ENCODE measurements around the gene CAPN1.
A peak's percentile ranks its signal among the peaks of the same experiment; 100 is the strongest.
"Not testable (repeated sequence)": the region's sequence is repeated elsewhere in the genome, so short reads cannot be mapped to it uniquely, and the experiment has no call there.

Gene CAPN1

DNA sequence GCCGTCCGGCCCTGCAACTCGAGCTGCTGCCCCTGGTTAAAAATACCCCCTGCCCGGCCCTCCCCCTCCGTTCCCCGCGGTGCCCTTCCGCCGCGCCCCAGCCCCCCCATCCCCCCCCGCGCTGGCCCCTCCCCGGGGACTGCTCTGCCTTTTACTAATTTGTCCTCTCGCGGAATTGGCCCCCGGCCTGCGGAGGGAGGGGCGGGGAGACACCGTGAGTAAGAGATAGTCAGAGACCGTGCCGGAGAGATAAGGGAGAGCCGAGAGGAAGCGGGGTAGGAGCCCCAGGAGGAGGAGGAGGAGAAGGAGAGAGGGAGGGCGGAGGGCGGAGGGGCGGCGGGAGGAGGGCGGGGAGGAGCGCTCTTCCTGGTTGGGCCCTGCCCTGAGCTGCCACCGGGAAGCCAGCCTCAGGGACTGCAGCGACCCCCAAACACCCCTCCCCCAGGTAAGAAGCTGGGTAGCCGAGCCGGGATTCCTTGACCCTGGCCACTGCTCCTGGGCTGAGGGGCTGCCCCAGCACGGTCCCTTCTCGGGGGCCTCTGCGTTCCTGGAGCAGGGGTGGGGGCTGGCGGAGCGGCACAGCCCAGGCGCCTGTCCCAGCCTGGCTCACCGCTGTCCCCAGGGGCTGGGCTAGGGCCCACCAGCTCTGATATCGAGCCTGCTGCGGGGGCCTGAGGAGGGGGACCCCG, at the start of gene CAPN1:
CAPN1 (plus strand) TSS at position 360 of the 689 bp plus-strand sequence. CDS start 774 bp downstream, outside the sequence.
- DNase-seq: no peak

DNA sequence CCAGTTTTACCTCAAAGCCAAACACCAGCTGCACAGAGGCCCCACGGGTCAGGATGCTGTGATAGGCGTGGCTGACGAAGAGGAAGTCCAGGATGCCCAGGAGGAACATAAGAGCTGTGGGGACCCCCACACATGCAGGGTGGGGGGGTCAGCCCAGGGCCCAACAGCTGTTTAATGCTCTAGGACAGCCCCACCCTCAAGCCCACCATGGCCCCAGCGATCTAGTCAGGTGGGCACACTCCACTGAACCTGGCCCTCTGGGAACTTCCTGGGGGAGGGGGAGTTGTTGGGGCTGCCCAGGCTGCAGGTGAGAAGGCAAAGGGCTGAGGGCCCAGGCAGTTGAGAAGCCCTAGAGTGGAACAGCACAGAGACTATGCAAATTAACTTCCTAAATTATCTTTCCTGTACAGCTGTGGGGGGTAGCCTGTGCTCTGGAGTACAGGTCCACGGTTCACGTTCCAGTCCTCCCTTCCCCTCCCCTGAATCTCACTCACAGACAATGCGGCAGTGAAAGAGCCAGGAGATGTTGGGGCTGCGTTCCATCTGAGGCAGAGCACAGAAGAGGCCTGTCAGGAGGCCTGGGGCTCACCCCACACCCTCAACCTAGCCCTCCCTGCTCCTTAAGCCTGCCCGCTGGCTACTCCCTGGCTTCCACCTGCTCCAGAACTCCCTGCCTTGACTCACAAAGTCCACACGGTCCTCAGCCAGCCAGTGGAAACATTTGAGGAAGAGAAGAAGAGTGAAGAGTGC, 49.3 kb upstream of the CAPN1 start:
- no peak for DNase-seq

DNA sequence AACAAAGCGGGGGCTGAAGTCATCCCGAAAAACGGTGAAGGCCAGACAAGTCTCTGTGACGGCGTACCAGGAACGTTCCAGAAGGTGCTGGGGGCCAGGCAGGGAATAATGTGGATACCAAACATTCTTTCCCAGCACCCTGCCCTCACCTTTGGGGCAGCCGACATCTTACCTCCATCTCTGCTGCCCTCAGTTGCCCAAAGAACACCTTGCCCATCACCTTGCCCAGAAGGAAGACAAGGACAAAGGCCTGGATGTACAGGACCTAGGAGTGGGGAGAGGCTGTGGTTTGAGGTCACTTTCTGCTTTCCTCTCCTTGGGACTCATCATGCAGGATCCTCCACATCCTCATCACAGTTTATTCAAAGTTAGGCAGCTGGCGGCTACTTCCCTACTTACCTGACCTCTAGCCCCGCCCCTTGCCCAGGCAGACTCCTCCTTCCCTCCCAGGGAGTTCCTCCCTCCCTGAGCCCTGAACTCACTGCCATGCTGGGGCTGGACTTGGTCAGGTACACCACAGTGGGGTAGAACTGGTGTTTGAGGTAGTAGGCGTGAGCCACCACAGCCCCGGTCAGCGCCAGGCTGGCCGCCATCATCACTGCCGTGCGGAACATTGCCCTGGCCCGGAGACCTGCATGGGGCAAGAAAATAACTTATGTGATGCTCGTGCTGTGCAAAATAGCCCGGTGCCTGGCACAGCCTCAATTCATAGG, 48.6 kb upstream of the CAPN1 start:
- DNase-seq: no peak

DNA sequence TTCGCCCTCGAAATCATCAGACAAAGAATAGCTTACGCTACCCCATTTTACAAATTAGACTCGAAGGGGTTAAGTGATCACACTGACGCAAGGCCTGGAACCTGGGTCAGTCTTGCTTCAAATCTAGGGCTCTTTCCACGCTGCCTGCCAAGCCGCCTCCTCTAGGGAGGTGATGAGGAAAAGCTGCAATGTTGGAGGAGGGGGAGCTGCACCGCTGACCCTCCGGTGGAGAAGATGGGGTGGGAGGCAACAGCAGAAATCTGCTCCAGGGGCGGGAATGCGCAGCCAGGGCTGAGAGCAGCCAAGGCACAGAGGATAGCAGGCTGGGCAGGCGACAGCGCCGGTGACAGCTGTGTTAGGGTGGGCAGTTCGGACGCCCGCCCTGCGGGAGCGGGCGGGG, 48.0 kb upstream of the CAPN1 start:
- DNase-seq: no peak

DNA sequence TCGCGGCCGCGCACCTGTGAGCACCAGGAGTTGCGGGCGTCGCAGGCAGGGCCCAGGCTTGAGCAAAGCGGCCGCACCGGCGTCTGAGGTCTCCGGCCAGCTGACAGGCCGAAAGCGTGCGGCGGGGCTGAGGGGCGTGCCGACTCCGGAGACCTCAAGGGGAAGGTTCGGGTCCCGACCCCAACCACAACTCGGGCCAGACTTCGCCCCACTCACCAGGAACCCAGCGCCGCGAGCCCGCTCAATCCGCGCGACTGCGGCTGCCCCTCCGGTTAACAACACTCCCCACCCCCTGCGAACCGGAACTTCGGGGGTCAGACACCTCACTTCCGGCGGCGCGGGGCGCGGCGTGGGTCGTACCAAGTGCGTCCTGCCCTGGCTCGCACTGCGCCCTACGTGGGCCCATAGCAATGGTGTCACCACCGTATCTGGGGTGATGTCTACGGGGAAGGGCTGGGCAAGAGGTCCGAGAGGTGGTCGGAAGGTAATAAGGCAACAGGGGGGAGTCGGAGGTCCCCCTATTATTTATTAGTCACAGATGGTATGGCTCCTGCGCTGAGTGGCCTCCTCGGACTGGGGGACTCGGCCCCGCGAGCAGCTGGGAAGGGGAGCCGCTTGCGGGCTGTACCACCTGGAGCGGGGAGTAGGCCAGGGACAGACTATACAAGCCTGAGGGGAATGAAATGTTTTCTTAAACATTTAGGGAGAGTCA, 47.3 kb upstream of the CAPN1 start, which contains the start of gene SYVN1:
SYVN1 (minus strand) TSS at position 280 of the 712 bp plus-strand sequence. CDS start 918 bp downstream, outside the sequence.
- no peak for DNase-seq

DNA sequence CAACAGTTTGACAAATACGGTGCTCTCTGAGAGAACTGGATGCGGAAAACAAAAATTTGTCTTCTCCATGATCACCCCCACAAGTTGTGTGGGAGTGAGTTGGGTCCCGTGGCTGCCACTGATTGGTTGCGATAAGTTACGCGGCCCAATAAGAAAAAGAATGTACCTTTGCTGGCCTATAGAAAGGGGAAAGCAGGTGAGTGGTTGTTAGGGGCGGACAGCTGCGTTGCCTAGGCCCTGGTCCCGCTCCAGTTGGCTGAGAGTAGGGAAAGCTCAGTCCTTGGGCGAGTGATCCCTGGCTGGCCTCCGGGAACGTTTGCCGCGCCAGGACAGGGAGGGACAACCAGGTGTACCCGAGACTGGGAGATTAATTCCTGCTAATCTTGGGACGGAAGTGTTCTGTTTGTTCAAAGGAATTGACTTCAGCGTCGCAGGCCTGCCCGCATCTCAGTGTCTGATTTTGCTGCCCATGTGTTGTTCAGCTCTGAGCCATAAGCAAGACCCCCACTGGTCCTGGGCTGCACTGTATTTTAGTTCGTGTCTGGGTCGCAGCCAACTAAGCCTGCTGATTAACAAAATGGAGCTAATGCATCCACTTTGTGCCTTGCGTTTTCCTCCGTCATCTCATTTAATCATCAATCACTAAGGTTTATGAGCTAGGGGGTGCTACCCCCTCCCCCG, 46.6 kb upstream of the CAPN1 start:
- DNase-seq: peak; percentile 96

DNA sequence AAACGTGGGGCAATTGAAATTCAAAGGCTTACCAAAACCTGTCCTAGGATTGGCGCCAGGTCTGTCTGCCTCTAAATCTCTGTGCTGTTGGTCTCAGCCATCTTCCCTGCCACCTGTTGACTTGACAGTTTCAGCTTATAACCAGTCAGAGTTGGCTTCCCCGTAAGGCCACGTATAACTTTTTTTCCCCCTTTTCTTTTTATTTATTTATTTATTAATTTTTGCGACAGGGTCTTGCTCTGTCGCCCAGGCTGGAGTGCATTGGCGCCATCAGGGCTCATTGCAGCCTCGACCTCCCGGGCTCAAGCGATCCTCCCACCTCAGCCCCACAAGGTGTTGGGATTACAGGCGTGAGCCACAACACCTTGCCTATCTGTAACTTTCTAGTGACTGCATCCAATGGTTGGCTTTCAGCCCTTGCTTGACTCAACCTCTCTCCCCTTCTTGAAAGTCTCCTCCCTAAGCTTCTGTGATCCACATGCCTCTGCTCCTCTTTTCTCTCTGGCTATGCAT, 46.0 kb upstream of the CAPN1 start:
- DNase-seq: no peak

DNA sequence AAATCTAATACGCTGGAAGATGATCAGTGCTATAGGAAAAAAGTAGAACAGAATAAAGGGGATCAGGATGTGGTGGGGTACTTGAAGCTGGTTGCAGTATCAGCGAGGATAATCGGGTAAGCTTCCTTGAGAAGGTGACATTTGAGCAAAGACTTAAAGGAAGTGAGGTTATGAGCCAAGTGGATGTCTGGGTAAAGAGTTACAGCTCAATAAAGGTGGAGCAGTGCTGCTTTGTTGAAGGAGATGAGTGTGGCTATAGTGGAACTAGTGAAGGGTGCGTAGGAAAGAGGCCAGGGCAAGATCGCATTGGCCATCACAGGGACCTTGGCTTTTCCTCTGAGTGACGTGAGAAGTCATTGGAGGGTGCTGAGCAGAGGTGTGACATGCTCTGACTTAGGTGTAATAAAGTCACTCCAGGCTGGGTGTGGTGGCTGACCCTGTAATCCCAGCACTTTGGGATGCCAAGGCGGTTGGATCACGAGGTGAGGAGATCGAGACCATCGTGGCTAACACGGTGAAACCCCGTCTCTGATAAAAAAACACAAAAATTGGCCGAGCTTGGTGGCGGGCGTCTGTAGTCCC, 45.1 kb upstream of the CAPN1 start:
- no peak for DNase-seq

DNA sequence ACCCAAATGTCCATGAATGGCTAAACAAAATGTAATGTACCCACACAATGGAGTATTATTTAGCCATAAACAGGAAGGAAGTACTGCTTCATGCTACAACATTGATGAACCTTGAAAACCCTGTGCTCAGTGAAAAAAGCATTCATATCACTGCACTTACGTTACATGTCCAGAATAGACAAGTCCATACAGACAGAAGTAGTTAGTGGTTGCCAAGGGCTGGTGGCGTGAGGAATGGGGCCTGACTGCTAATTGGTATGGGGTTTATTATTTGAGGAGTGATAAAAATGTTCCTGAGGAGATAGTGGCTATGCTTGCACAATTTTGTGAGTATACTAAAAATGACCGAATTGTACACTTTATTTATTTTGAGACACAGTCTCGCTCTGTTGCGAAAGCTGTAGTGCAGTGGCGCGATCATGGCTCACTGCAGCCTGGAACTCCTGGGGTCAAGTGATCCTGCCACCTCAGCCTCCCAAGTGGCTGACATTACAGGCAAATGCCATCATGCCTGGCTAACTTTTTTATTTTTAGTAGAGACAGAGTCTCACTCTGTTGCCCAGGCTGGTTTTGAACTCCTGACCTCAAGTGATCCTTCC, 39.7 kb upstream of the CAPN1 start:
- DNase-seq: no peak

DNA sequence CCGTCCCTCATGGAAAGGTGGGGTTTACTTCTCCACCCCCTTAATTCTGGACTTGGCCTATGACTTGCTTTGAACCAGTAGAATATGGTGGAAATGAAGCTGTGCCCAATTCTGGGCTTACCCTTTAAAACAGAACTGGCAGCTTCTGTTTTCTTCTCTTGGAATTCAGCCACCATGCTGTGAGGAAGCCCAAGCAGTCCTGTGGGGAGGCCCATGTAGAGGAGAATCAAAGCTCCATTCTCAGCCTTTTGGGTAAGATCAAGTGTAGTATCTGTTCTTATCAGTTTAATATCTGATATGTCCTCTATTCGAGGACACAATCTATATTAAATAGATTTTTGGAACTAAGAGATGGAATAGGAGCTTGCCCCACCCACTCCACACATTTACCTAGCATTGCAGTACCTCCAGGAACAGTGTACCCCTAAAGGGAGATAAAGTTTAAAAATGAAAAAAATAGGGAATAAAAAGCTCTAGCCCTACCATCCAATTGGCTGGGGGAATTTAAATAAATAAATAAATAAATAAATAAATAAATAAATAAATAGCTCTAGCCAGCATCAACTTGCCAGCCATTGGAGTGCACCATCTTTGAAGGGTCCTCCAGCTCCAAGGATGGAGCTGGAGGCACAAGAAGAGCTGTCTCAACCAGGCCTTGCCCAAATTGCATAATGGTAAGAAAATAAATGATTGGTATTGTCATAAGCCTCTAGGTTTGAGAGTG, 34.2 kb upstream of the CAPN1 start:
- no peak for DNase-seq

DNA sequence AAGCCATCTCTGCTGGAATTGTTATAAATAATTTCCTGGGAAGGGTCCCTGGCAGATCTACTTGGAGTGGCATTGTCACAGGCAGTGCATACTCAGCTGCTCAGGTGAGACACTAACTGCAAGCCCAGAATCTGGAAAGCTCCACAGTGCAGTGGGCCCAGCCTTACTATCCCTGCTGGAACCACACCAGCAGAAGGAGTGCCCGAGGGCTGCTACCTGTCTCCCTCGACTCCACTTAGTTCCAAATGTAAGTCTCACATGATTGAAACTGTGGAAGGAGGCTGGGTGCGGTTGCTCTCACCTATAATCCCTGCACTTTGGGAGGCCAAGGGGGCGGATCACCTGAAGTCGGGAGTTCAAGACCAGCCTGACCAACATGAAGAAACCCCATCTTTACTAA, 33.1 kb upstream of the CAPN1 start:
- DNase-seq: no peak

DNA sequence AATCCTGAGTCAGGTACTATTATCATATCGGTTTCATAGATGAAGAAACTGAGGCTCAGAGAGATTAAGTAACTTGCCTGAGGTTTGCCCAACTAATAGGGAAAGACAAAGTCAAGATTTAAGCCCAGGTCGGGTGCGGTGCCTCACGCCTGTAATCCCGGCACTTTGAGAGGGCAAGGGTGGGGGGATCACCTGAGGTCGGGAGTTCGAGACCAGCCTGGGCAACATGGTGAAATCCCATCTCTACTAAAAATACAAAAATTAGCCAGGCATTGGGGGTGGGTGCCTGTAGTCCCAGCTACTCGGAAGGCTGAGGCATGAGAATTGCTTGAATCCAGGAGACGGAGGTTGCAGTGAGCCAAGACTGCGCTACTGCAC, 31.6 kb upstream of the CAPN1 start:
- not testable (repeated sequence) for DNase-seq

DNA sequence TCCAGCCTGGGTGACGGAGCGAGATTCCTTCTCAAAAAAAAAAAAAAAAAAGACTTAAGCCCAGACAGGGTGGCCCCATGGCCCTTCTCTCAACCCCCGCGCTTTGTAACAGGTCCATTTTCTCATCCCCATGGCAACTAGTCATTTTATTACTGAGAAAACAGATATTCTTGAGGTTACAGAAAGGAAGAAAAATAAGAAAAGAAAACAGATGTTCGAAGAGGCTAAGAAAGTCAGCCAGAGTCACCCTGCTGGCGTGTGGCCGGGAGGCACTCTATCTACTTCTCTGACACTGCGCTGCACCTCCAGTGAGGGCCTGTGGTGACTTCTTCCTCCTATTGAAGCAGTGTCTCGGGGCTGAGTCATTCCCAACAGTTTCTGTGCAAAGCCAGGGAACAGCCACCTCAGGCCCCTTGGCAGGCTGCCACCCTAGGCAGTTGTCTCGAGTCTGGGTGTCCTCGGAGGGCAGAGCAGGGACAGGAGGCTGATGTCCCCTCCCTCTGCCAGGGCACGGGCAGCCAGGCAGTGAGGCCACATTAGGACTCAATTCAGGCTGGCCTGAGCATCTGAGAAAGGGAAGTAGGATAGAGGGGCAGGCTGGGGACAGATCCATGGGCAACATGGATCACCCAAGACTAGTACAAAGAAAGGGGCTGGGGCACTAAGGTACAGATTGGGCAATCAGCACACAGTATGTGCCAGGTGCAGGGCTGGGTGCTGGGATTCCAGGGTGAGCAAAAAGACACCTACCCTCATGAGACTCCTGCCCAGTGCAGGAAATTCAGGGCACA, 31.0 kb upstream of the CAPN1 start:
- no peak for DNase-seq

DNA sequence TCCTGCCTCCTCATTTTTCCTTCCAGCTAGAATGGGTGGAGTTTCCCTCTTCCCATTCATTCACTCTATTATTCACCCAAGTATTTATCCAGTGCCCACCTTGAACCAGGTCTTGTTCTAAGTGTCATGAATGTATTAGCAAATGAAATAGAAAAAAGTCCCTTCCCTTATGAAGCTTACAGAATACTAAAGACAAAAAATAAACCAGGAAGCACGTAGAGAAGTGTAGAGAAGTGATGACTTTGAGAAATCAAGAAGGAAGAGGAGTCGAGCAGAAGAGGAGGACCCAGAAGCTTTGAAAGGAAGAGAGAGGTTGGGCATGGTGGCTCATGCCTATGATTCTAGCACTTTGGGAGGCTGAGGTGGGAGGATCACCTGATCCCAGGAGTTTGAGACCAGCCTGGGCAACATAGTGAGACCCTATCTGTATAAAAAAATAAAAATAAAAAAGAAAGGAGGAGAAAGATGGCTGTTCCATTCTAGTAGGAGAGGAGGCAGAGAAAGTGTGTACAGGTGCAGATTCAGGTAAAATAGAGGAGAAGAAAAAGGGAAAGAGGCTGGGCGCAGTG, 30.3 kb upstream of the CAPN1 start:
- DNase-seq: no peak

DNA sequence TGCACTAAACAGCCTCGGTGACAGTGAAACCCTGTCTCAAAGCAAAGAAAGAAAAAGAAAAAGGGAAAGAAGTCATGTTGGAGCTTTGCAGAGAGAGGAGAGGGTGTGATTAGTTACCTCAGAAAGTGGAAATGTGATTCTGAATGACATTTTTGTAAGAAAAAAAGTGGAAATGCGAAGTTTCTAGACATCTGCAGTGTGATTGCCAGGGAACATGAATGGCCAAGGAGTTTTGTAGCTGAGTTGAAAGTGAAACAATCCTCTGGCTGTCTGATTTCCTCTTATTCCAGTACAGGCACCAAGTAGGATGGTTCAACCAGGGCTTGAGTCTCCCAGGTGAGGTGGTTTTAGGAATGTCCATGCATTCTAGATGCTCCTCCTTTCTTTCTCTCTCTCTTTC, 29.6 kb upstream of the CAPN1 start:
- DNase-seq: no peak

DNA sequence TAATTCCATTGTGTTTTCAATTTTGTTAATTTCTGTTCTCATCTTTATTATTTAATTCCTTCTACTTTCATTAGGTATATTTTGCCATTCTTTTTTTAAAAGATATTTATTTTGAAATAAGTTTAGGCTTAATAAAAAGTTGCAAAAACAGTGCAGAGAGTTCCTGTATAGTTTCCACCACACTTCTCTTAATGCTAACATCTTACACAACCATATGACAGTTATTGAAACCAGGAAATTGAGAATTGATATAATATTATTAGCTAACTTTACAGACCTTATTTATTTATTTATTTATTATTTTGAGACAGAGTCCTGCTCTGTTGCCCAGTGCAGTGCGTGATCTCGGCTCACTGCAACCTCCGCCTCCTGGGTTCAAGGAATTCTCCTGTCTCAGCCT, 25.5 kb upstream of the CAPN1 start:
- no peak for DNase-seq

DNA sequence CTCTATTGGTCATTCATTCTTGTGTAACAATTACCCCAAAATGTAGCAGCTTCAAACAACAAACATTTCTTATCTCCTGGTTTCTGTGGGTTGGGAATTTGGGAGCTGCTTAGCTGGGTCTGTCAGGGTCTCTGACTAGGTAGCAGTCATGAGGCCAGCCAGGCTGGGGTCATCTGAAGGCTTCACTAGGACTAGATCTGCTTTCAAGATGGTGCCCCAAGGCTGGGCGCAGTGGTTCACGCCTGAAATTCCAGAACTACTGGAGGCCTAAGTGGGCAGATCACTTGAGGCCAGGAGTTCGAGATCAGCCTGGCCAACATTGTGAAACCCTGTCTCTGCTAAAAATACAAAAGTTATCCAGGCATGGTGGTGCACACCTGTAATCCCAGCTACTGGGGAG, 24.8 kb upstream of the CAPN1 start:
- DNase-seq: no peak

DNA sequence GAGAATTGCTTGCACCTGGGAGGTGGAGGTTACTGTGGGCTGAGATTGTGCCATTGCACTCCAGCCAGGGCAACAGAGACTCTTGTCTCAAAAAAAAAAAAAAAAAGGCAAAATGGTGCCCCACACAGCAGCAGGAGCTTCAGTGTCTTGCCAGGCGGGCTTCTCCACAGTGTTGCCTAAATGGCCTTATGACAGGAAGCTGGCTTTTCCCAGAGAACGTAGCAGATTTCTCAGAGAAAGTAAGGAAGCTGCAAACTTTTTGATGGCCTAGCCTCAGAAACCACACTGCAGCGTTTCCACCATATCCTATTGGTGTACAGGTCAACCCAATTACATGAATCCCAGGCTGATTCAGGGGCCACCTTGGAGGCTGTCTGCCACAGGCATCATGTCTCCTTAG, 24.4 kb upstream of the CAPN1 start:
- DNase-seq: no peak

DNA sequence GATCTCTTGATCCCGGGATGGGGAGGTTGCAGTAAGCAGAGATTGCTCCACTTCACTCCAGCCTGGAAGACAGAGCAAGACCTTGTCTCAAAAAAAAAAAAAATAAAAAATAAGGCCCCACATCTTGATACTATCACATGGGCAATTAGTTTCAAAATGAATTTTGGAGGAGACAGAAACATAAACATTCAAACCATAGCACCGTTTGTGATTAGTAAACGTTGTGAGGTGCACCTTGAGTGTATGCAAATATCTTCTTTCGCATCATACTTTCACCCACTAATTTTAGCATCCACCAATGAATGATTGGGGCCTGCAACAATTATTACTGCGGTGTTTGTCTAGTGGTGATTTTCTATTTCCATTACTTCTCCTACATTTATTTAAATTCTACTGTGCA, 22.7 kb upstream of the CAPN1 start:
- DNase-seq: no peak

DNA sequence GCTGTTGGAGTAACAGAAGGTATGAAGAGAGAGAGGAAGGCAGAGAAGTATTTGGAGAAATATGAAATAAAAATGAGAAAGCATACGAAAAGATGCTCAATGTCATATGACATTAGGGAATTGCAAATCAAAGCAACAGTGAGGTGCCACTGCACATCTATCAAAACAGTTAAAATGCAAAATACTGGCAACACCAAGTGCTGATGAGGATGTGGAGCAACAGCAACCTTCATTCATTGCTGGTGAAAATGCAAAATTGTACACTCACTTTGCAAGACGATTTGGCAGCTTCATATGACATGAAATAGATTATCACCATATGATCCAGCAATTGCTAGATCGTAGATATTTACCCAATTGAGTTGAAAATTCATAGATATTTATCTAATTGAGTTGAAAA, 21.1 kb upstream of the CAPN1 start:
- no peak for DNase-seq

Data from NCI-H187 treated with DMSO at 0.1 percent for 48 hours (cell line).